Tibial nerve (tissue), 4 donors: ENCODE data around the gene DOK5. TPM values are rescaled to one million over a fixed set of nuclear protein-coding genes. Genes with fewer than 3 reads are reported as not detected.

Experiments
- DNase-seq, 2 donors: peaks; one replicate each; pipeline ENCODE4 v3.0.0-alpha.2; 2019; ENCODE audit warnings: low spot score in 2 of 2
- H3K27ac ChIP-seq, 4 donors: fragments of 200-600 bp; sonication (generic) in 3 of 4; one replicate each; pipeline ENCODE4 v1.5.1; 2017 to 2019; ENCODE audit warnings: mild to moderate bottlenecking in 1 of 4
- H3K27me3 ChIP-seq, 2 donors: fragments of 200-600 bp; sonication (generic) in 1 of 2; one replicate each; pipeline versions ENCODE4 v1.5.1 to v1.6.0; 2017 to 2019
- H3K36me3 ChIP-seq, 3 donors: fragments of 200-600 bp; sonication (generic); one replicate each; pipeline ENCODE4 v1.5.1; 2018 to 2019
- H3K4me1 ChIP-seq, 4 donors: fragments of 200-600 bp; sonication (generic) in 3 of 4; one replicate each; pipeline ENCODE4 v1.5.1; 2017 to 2019
- H3K4me3 ChIP-seq, 4 donors: fragments of 200-600 bp; sonication (generic) in 3 of 4; one replicate each; pipeline ENCODE4 v1.5.1; 2017 to 2019; ENCODE audit warnings: mild to moderate bottlenecking in 1 of 4, moderate library complexity in 1 of 4
- H3K9me3 ChIP-seq, 4 donors: fragments of 200-600 bp; sonication (generic) in 3 of 4; one replicate each; pipeline ENCODE4 v1.5.1; 2017 to 2019
- CTCF ChIP-seq, 5 experiments: fragments of 200-600 bp in 3 of 5; fragments of 450-650 bp in 2 of 5; sonication (generic) in 3 of 5; IDR thresholded peaks; one replicate each; pipeline ENCODE4 v1.5.1; 2016 to 2019; ENCODE audit warnings: antibody characterized with exemption in 5 of 5, mild to moderate bottlenecking in 3 of 5, moderate library complexity in 2 of 5
- EP300 ChIP-seq, 2 donors: sonication (generic); formaldehyde crosslinking; IDR thresholded peaks; one replicate each; pipeline ENCODE4 v1.6.1; 2017; ENCODE audit warnings: antibody characterized with exemption in 2 of 2, mild to moderate bottlenecking in 1 of 2
- POLR2A ChIP-seq, 2 donors: fragments of 450-650 bp; IDR thresholded peaks; one replicate each; pipeline ENCODE4 v1.6.1; 2017; ENCODE audit warnings: antibody characterized with exemption in 2 of 2, mild to moderate bottlenecking in 2 of 2, moderate library complexity in 2 of 2
- WGBS, 2 donors: methylation state at CpG; one replicate each; pipeline ENCODE4 v1.1.5; 2018; 5-methylcytosine and 5-hydroxymethylcytosine counted together
- total RNA-seq, 4 donors: library from RNA; depleted of rRNA; stranded (reverse); fragments of >200 nt; gene quantifications; one replicate each; pipeline ENCODE4 v1.1.0, GENCODE V29; 2016

The DOK5 gene
- total RNA-seq, 4 donors from 2014 or later, result 5.3 to 11.3 (median 7.5) TPM

DNA sequence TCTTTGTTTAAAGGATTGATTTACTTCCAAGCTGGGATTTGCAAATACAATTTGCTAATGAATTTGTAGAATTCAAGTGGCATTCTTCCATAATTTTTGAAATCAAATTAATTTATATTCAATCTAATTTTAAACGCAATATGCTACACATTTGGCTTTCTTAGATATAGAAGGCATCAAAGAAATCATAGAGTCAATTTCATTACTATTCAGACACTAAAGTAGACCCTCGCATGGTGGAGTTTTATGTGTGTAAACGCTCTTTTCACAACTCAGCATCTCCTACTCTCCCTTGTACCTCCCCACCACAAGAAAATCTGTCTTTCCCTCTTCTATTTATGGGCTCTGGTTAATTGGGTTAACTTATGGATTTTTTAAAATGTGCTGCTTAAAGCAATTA, 144.3 kb downstream of the DOK5 start:
- Histone ChIP-seq H3K9me3 (no peaks in the 10 kb centered on the region), H3K27ac (no peak overlapping the region), H3K4me1 (peaks cover 0 to 36% (median 10%) of the 10 kb centered on the region in 4 donors), H3K27me3 (no peaks in the 10 kb centered on the region), H3K36me3 (peaks cover 0 to 5% (median 0%) of the 10 kb centered on the region in 3 donors), H3K4me3 (no peak overlapping the region)
- 89 to 93% methylated on average over 3 of the region's 3 CpGs for WGBS, 2 donors
- TF ChIP-seq POLR2A (IDR thresholded peaks at IDR 0.05) (no peak), CTCF (IDR thresholded peaks at IDR 0.05) (no peak), EP300 (IDR thresholded peaks at IDR 0.05) (no peak)
- no peak for DNase-seq

GRCh38 chr20:54620611-54621010, 145.2 kb downstream of the DOK5 start:
- WGBS, 2 donors, result 90 to 91% methylated on average over 5 of the region's 5 CpGs
- peaks cover 4 to 45% (median 10%) of the 10 kb centered on the region in 4 donors for H3K4me1 ChIP-seq
- H3K4me3 ChIP-seq, result no peak overlapping the region
- H3K9me3 ChIP-seq, result no peaks in the 10 kb centered on the region
- H3K27ac ChIP-seq, result no peak overlapping the region
- H3K36me3 ChIP-seq, result peaks cover 0 to 5% (median 0%) of the 10 kb centered on the region in 3 donors
- TF ChIP-seq POLR2A (IDR thresholded peaks at IDR 0.05), result no peak
- no peak for TF ChIP-seq EP300 (IDR thresholded peaks at IDR 0.05)
- TF ChIP-seq CTCF (IDR thresholded peaks at IDR 0.05), result no peak
- no peaks in the 10 kb centered on the region for H3K27me3 ChIP-seq
- DNase-seq, result no peak

GRCh38 chr20:54622333-54623295, 147.2 kb downstream of the DOK5 start:
- DNase-seq, result peak in 1 of 2 donors; percentile 17
- Histone ChIP-seq H3K27ac (peak overlapping the region in 2 of 4 donors; percentile 76), H3K9me3 (no peaks in the 10 kb centered on the region), H3K27me3 (no peaks in the 10 kb centered on the region), H3K4me3 (peak overlapping the region in 1 of 4 donors; percentile 15), H3K4me1 (peaks cover 4 to 46% (median 10%) of the 10 kb centered on the region in 4 donors), H3K36me3 (no peaks in the 10 kb centered on the region)
- TF ChIP-seq POLR2A (IDR thresholded peaks at IDR 0.05) (no peak), CTCF (IDR thresholded peaks at IDR 0.05) (no peak), EP300 (IDR thresholded peaks at IDR 0.05) (no peak)
- WGBS, 2 donors, result 34 to 36% methylated on average over 20 of the region's 20 CpGs

- no peak for DNase-seq
Measured at GRCh38 chr20:54623991-54624569, 148.7 kb downstream of the DOK5 start.

More at GRCh38 chr20:54623991-54624569, 148.7 kb downstream of the DOK5 start:
- no peak overlapping the region for H3K4me3 ChIP-seq
- no peaks in the 10 kb centered on the region for H3K9me3 ChIP-seq
- peak overlapping the region in 2 of 4 donors; percentile 56 to 76 for H3K27ac ChIP-seq
- no peaks in the 10 kb centered on the region for H3K27me3 ChIP-seq
- no peaks in the 10 kb centered on the region for H3K36me3 ChIP-seq
- TF ChIP-seq EP300 (IDR thresholded peaks at IDR 0.05) (no peak), POLR2A (IDR thresholded peaks at IDR 0.05) (no peak), CTCF (IDR thresholded peaks at IDR 0.05) (no peak)
- peaks cover 4 to 46% (median 10%) of the 10 kb centered on the region in 4 donors for H3K4me1 ChIP-seq
- 47 to 53% methylated on average over 5 of the region's 5 CpGs for WGBS, 2 donors
